ENCODE measurements around the gene OPHN1. TPM values are rescaled to one million over a fixed set of nuclear protein-coding genes. Genes with fewer than 3 reads are reported as not detected.

The OPHN1 gene
- total RNA-seq: 1 to 10 TPM; 3.4 to 7.1 (median 5.4) TPM
- 1 to 10 TPM; 2.1 to 2.7 TPM for polyA plus RNA-seq
- long read RNA-seq, donor 1: 0 reads
- long read RNA-seq, donor 2, partial matches to known transcripts: 3 of 12 reads
- long read RNA-seq, donor 2, other reads (novel, unspliced or antisense): 9 of 12 reads
- long read RNA-seq, donor 3, partial matches to known transcripts: 1 of 3 reads
- long read RNA-seq, donor 3, other reads (novel, unspliced or antisense): 2 of 3 reads

DNA sequence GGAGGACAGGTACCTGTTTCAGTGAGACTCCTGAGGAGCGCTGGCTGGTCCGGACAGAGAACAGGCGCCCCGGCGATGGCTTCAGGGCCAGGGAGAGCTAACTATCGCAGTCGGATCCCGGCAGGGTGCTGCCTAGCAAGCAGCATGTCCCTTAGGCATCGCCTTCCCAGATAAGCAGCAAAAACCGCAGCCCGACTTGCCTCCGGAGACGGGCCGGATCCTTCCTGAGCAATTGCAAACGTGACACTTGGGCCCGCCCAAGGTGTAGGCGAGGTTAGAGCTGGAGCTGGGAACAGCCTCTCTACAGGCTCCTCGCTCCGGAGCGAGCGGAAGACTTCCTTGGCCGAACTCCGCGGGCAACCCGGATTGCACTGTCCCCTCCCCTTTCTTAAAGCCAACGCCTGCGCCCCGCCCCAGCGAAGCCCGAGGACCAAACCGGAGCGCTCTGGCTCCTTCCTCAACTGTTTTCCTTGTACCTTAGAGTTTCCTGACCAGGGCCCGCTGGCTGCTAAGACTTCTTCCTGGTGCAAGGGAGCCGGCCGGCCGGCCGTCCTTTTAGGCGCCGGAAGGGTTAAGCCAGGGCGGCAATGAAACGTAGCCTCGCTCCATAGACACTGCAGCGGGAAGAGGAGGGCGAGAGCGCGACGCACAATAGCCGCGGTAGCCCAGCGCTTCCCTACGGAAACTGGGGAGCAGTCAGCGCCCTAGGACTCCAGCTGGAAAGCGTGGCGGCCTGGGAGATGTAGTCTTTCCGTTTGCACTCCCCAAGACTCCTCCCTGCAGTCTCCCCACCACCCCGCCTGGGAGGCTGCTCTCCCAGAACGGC, at the start of gene OPHN1:
Gene OPHN1 (minus strand): TSS at position 341 of the 826 bp plus-strand sequence. CDS start 475 bp downstream, outside the sequence.
- H3K4me3 ChIP-seq: peak within 1 kb of the TSS; percentile 49 to 85 (median 68)
- peak; percentile 74 to 78 for DNase-seq
- ATAC-seq: peak; percentile 93 to 97 (median 96)
- no peaks in the 10 kb centered on the region for H3K36me3 ChIP-seq
- H3K27me3 ChIP-seq: peaks cover 0 to 39% (median 0%) of the 10 kb centered on the region in 7 donors
- intact Hi-C loops (cut with DNase I): no loop called here
- H3K9me3 ChIP-seq: no peaks in the 10 kb centered on the region
- peak within 1 kb of the TSS; percentile 48 to 90 (median 87) for H3K27ac ChIP-seq
- WGBS, 2 donors: 0% methylated on average over 53 to 57 of the region's 57 CpGs
- peaks cover 0 to 17% (median 5%) of the 10 kb centered on the region in 9 donors for H3K4me1 ChIP-seq
- no peak for TF ChIP-seq CTCF (IDR thresholded peaks at IDR 0.05)

DNA sequence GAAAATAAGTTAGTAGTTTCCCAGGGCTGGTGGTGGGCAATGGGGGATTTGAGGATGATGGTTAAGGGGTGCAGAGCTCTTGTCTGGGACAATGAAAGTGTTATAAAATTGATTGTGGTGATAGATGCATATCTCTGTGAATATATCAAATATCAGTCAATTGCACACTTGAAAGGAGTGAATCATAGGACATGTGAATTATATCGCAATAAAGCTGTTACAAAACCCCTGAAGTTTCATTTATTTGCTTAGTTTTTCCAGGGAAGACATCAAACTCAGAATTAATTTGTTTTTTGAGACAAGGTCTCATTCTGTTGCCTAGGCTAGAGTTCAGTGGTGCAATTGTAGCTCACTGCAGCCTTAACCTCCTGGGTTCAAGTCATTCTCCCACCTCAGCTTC, 47.7 kb upstream of the OPHN1 start:
- no peak for TF ChIP-seq CTCF (IDR thresholded peaks at IDR 0.05)
- intact Hi-C loops (cut with DNase I): no loop called here
- WGBS, 2 donors: 94 to 97% methylated on average over 1 of the region's 1 CpG
- H3K36me3 ChIP-seq: no peaks in the 10 kb centered on the region
- no peaks in the 10 kb centered on the region for H3K9me3 ChIP-seq
- H3K27ac ChIP-seq: no peak overlapping the region
- H3K4me3 ChIP-seq: no peak overlapping the region
- no peak for ATAC-seq
- peaks cover 0 to 10% (median 0%) of the 10 kb centered on the region in 7 donors for H3K27me3 ChIP-seq
- H3K4me1 ChIP-seq: no peaks in the 10 kb centered on the region
- no peak for DNase-seq

DNA sequence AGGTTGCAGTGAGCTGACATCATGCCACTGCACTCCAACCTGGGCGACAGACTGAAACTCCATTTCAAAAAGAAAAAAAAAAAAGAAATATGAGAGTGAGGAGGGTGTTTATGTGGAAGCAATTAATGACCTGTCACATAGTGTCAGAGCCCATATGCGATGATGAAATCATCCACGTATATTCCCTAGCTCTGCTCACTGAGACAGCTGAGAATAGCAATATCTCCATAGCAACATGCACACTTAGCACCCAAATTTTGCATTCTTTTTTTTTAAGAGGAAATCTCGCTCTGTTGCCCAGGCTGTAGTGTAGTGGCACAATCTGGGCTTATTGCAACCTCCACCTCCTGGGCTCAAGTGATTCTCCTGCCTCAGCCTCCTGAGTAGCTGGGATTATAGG, 31.5 kb upstream of the OPHN1 start:
- Histone ChIP-seq H3K9me3 (no peaks in the 10 kb centered on the region), H3K27me3 (peaks cover 0 to 38% (median 0%) of the 10 kb centered on the region in 7 donors), H3K4me3 (no peak overlapping the region), H3K4me1 (no peaks in the 10 kb centered on the region), H3K36me3 (no peaks in the 10 kb centered on the region), H3K27ac (no peak overlapping the region)
- intact Hi-C loops (cut with DNase I): loop anchor here in 6 of 10 donors (5.0 to 10.0 kb wide), 2 partner anchors 267 to 270 kb away; no protein-coding TSS in a partner anchor
- no peak for ATAC-seq
- no peak for DNase-seq
- TF ChIP-seq CTCF (IDR thresholded peaks at IDR 0.05): no peak
- 88 to 89% methylated on average over 4 of the region's 4 CpGs for WGBS, 2 donors

DNA sequence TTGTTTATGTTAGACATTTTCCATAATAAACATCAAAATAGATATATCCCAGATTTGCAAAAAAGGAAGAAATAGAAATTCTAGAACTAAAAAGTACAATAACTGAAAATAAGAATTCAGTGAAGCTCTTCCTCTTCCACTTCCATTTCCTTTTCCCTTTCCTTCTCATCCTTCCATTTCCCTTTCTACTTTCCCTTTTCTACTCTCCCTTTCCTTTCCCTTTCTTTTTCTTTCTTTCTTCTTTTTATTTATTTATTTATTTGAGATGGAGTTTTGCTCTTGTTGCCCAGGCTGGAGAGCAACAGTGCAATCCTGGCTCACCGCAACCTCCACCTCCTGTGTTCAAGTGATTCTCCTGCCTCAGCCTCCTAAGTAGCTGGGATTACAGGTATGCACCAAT, 30.6 kb upstream of the OPHN1 start:
- no peaks in the 10 kb centered on the region for H3K4me1 ChIP-seq
- no peaks in the 10 kb centered on the region for H3K36me3 ChIP-seq
- DNase-seq: no peak
- no peak overlapping the region for H3K27ac ChIP-seq
- H3K4me3 ChIP-seq: no peak overlapping the region
- WGBS, 2 donors: 92 to 100% methylated on average over 1 of the region's 1 CpG
- intact Hi-C loops (cut with DNase I): loop anchor here in 9 of 10 donors (2.0 to 10.0 kb wide), 4 partner anchors 265 to 269 kb away; no protein-coding TSS in a partner anchor
- peaks cover 0 to 38% (median 0%) of the 10 kb centered on the region in 7 donors for H3K27me3 ChIP-seq
- no peak for TF ChIP-seq CTCF (IDR thresholded peaks at IDR 0.05)
- no peaks in the 10 kb centered on the region for H3K9me3 ChIP-seq
- no peak for ATAC-seq
